ENCODE results near the gene FAHD2B.
"Not testable (repeated sequence)": the region's sequence is repeated elsewhere in the genome, so short reads cannot be mapped to it uniquely, and the experiment has no call there.

Gene FAHD2B, protein sequence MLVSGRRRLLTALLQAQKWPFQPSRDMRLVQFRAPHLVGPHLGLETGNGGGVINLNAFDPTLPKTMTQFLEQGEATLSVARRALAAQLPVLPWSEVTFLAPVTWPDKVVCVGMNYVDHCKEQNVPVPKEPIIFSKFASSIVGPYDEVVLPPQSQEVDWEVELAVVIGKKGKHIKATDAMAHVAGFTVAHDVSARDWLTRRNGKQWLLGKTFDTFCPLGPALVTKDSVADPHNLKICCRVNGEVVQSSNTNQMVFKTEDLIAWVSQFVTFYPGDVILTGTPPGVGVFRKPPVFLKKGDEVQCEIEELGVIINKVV

DNA sequence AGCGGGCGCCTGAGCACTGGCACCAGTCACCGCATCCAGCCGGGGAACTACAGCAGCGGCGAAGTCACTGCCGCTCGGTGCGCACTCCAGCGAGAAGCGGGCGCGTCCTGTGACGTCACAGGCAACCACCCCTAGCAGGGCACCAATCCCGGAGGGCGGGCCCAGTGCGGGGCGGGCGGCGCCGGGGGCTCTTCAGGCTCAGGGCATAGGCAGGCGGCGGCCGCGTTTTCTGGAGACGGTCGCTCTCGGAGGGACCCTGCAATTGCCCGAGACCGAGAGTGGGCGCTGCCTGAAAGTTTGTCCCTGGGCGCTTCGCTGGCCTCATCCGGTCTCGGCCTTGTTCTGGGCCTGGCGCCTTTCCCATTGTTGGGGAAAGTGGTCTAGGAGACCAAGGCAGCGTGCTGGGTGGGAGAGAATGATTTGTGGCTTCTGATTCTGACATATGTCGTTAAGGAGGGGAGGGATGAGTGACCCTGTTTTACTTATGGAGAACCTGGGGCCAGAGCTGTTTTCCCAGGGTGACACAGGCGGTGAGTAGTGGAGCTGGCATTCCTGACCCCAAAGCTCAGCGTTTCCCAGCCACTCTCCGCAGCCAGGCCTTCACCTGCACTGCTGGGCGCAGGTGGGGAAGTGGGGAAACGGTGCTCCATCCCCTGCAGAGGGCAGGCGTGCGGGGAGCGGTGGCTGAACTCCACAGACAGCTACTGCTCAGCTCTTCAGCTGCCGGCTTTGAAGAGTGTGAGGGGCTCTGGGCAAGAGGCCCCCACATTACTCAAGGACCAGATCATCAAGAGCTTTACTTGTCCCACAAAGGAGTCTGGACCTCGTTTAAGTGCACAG, at the start of gene FAHD2B:
FAHD2B (minus strand) TSS at position 111 of the 840 bp plus-strand sequence. CDS start 3,176 bp downstream, outside the sequence.
- H3K4me1 ChIP-seq (ENCODE audit: insufficient read depth, insufficient read length); H3K36me3 ChIP-seq (ENCODE audit: insufficient read depth, insufficient read length, low read length); H3K9me3 ChIP-seq (ENCODE audit: insufficient read depth, low read length); H3K9ac ChIP-seq (ENCODE audit: insufficient read length, low read depth); H3K27me3 ChIP-seq (ENCODE audit: insufficient read depth, insufficient read length): not testable (repeated sequence)
- peak; percentile 46 for DNase-seq (ENCODE audit: low read depth, low spot score)
- H3K4me3 ChIP-seq (ENCODE audit: insufficient read length, low read depth), result peak within 1 kb of the TSS; percentile 40

DNA sequence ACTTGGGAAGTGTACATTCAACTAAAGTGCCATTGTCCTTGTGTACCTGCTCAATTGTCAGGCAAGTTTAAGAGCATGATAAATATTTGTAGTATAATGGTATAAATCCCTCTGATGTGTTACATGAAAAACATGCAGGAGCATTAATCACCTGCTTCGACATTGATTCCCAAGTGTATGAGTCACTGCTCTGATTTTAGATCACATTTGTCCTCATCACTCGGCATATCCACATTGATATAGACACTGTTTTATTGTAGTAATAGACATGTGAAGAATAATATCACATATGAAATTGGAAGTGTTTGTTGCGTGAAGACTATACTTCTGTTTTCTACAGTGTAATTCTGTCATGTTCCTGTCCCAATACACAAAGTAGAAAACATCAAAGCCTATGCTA, 49.3 kb upstream of the FAHD2B start:
- H3K4me3 ChIP-seq (ENCODE audit: insufficient read length, low read depth); H3K4me1 ChIP-seq (ENCODE audit: insufficient read depth, insufficient read length); H3K9ac ChIP-seq (ENCODE audit: insufficient read length, low read depth); H3K9me3 ChIP-seq (ENCODE audit: insufficient read depth, low read length); DNase-seq (ENCODE audit: low read depth, low spot score); H3K27me3 ChIP-seq (ENCODE audit: insufficient read depth, insufficient read length); H3K36me3 ChIP-seq (ENCODE audit: insufficient read depth, insufficient read length, low read length): not testable (repeated sequence)

DNA sequence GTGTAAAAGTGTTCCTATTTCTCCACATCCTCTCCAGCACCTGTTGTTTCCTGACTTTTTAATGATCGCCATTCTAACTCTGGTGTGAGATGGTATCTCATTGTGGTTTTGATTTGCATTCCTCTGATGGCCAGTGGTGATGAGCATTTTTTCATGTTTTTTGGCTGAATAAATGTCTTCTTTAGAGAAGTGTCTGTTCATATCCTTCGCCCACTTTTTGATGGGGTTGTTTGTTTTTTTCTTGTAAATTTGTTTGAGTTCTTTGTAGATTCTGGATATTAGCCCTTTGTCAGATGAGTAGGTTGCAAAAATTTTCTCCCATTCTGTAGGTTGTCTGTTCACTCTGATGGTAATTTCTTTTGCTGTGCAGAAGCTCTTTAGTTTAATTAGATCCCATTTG, 34.4 kb upstream of the FAHD2B start:
- H3K4me3 ChIP-seq (ENCODE audit: insufficient read length, low read depth); H3K27me3 ChIP-seq (ENCODE audit: insufficient read depth, insufficient read length); H3K36me3 ChIP-seq (ENCODE audit: insufficient read depth, insufficient read length, low read length); H3K9me3 ChIP-seq (ENCODE audit: insufficient read depth, low read length); H3K9ac ChIP-seq (ENCODE audit: insufficient read length, low read depth); H3K4me1 ChIP-seq (ENCODE audit: insufficient read depth, insufficient read length); DNase-seq (ENCODE audit: low read depth, low spot score): not testable (repeated sequence)

DNA sequence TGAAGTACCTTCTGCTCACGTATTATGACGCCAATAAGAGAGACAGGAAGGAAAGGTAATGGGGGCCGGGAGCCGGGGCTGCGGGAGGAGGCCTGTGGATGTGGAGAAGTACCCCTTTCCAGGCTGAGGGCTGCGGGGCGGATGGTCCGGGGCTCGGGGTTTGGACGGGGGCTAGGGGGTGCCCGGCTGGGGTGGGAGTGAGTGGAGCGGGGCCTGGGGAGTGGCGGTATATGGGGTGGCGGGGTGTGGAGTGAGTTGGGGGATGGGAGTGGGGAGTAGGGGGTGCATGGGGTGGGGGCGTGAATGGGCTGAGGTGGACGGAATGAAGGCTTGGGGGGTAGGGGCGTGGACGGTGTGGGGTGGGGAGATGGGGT, 19.2 kb upstream of the FAHD2B start:
- Histone ChIP-seq H3K4me3 (ENCODE audit: insufficient read length, low read depth) (peak overlapping the region; percentile 69), H3K9ac (ENCODE audit: insufficient read length, low read depth) (peak overlapping the region; percentile 79)
- not testable (repeated sequence) for H3K9me3 ChIP-seq (ENCODE audit: insufficient read depth, low read length); H3K4me1 ChIP-seq (ENCODE audit: insufficient read depth, insufficient read length); DNase-seq (ENCODE audit: low read depth, low spot score); H3K27me3 ChIP-seq (ENCODE audit: insufficient read depth, insufficient read length); H3K36me3 ChIP-seq (ENCODE audit: insufficient read depth, insufficient read length, low read length)

DNA sequence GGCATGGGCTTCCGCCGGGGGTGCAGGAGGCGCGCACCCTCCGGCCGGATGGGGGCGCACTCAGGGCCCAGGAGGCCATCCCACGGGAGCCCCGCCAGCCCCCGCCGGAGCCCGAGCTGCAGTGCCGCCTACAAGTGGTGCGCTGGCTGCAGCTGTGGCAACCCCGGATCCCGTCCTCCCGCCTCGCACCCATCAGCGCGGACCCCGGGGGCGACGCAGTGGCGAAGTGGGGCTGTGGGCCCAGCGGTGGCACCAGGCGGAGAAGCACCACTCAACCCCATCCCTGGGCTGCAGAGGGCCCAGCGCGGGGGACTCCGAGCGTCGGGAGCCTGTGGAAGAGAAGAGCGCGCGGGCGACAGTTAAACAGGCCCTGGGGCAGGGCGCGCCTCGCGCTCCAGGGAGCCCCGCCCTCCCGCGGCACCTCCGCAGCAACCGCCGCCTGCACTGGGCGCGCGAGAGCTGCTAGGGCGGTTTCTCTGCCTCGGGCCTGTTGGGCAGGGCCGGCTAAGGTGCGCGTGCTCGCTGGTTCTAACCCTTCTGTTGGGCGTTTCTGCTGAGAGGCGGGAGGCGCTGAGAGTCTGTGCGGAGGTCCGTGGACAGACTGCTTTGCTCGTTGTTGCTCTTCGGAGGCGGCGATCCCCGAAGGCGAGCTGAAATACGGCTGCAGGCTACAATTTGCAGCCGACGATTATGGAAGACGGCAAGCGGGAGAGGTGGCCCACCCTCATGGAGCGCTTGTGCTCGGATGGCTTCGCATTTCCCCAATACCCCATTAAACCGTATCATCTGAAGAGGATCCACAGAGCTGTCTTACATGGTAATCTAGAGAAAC, 18.6 kb upstream of the FAHD2B start, which contains the start of gene ANKRD36:
ANKRD36 (plus strand) TSS at position 104 of the 832 bp plus-strand sequence; CDS start at position 691, 587 bp downstream.
- Histone ChIP-seq H3K9ac (ENCODE audit: insufficient read length, low read depth) (peak within 1 kb of the TSS; percentile 85), H3K4me3 (ENCODE audit: insufficient read length, low read depth) (peak within 1 kb of the TSS; percentile 69)
- peak; percentile 57 for DNase-seq (ENCODE audit: low read depth, low spot score)
- not testable (repeated sequence) for H3K36me3 ChIP-seq (ENCODE audit: insufficient read depth, insufficient read length, low read length); H3K9me3 ChIP-seq (ENCODE audit: insufficient read depth, low read length); H3K27me3 ChIP-seq (ENCODE audit: insufficient read depth, insufficient read length); H3K4me1 ChIP-seq (ENCODE audit: insufficient read depth, insufficient read length)

DNA sequence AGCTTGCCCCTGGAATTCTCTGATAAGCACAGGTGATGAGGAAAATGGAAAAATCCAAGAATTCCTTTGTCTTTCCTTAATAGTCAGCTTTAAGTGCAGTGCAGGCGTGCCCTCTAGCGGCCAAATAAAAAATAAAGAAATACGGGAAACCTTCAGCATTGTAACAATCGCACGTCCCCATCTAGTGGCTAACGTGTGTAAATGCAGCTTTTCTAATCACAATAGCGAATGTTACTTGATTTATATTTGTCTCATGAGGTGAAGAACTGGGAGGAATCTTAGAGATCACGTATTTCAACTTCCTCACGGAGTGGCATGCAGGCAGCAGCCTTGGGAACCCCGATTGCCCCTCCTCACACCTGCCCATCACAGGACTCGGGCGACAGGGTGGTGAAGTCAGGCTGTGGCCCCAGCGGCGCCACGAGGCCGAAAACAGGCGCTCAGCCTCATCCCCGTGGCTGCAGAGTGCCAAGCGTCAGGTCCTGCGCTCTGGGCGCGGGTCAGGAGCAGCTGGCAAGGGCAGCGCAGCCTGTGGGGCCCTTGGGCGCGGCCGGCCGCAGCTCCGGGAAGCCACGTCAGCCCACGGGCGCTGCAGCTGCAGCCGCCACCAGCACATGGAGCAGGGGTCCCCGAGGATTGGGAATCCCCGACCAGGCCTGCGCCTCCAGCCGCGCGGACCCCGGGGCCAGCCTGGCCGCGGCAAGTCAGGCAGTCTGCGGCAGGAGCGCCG, 17.8 kb upstream of the FAHD2B start:
- DNase-seq (ENCODE audit: low read depth, low spot score), result peak; percentile 9

DNA sequence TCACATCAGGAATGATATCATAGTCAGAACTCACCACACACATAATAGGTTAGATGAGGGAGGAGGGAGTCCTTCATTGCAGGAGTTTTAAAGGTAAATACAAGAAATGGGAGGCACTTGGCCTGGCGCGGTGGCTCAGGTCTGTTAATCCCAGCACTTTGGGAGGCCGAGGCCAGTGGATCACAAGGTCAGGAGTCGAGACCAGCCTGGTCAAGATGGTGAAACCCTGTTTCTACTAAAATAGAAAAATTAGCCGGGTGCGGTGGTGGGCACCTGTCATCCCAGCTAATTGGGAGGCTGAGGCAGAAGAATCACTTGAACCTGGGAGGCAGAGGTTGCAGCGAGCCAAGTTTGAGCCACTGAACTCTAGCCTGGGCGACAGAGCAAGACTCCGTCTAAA, 16.6 kb upstream of the FAHD2B start:
- not testable (repeated sequence) for H3K36me3 ChIP-seq (ENCODE audit: insufficient read depth, insufficient read length, low read length); H3K27me3 ChIP-seq (ENCODE audit: insufficient read depth, insufficient read length); H3K9me3 ChIP-seq (ENCODE audit: insufficient read depth, low read length); H3K4me1 ChIP-seq (ENCODE audit: insufficient read depth, insufficient read length); H3K4me3 ChIP-seq (ENCODE audit: insufficient read length, low read depth); DNase-seq (ENCODE audit: low read depth, low spot score); H3K9ac ChIP-seq (ENCODE audit: insufficient read length, low read depth)

More for the DNA sequence above, 17.8 kb upstream of the FAHD2B start:
- H3K9me3 ChIP-seq (ENCODE audit: insufficient read depth, low read length); H3K4me1 ChIP-seq (ENCODE audit: insufficient read depth, insufficient read length); H3K27me3 ChIP-seq (ENCODE audit: insufficient read depth, insufficient read length); H3K36me3 ChIP-seq (ENCODE audit: insufficient read depth, insufficient read length, low read length): not testable (repeated sequence)
- peak overlapping the region; percentile 60 for H3K4me3 ChIP-seq (ENCODE audit: insufficient read length, low read depth)
- H3K9ac ChIP-seq (ENCODE audit: insufficient read length, low read depth), result peak overlapping the region; percentile 85

DNA sequence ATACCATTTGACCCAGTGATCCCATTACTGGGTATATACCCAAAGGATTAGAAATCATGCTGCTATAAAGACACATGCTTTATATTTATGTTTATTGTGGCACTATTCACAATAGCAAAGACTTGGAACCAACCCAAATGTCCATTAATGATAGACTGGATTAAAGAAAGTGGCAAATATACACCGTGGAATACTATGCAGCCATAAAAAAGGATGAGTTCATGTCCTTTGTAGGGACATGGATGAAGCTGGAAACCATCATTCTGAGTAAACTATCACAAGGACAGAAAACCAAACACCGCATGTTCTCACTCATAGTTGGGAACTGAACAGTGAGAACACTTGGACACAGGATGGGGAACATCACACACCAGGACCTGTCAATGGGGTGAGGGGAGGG, 12.2 kb upstream of the FAHD2B start:
- not testable (repeated sequence) for H3K27me3 ChIP-seq (ENCODE audit: insufficient read depth, insufficient read length); H3K9ac ChIP-seq (ENCODE audit: insufficient read length, low read depth); H3K9me3 ChIP-seq (ENCODE audit: insufficient read depth, low read length); DNase-seq (ENCODE audit: low read depth, low spot score); H3K4me3 ChIP-seq (ENCODE audit: insufficient read length, low read depth); H3K4me1 ChIP-seq (ENCODE audit: insufficient read depth, insufficient read length); H3K36me3 ChIP-seq (ENCODE audit: insufficient read depth, insufficient read length, low read length)

DNA sequence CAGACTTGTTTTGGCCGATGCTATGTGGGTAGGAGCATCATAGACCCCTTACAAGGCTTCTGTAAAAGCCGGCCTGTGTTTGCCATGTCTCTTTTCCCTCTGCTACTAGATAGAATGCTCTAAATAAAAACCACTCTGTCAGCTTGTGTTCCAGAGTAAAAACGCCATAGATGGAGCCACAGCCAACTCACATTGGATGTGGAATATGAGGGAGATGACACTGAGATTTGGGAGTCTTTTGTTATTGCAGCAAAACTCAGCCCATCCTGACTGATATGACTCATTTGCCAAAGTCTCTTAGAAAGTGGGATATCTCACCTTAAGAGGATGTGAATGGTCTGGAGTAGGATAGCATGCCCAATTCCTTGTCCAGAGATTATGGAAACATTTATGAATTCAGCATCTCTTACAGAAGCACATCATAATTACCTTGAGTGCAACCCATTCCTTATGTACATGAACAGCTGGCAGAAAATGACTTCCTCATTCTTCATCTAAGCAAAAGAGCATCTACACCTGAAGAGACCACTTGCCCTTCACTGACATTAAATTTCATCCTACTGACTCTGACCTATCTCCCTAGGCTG, 4.2 kb upstream of the FAHD2B start:
- H3K4me1 ChIP-seq (ENCODE audit: insufficient read depth, insufficient read length); H3K27me3 ChIP-seq (ENCODE audit: insufficient read depth, insufficient read length); DNase-seq (ENCODE audit: low read depth, low spot score); H3K9me3 ChIP-seq (ENCODE audit: insufficient read depth, low read length); H3K36me3 ChIP-seq (ENCODE audit: insufficient read depth, insufficient read length, low read length); H3K9ac ChIP-seq (ENCODE audit: insufficient read length, low read depth); H3K4me3 ChIP-seq (ENCODE audit: insufficient read length, low read depth): not testable (repeated sequence)
